ENCODE data around the gene SMAD6. TPM values are rescaled to one million over a fixed set of nuclear protein-coding genes. Genes with fewer than 3 reads are reported as not detected.

SMAD6 gene
- total RNA-seq, 1 experiment from 2014 or later, result 58.6 TPM

- TF ChIP-seq, protein P1, sequence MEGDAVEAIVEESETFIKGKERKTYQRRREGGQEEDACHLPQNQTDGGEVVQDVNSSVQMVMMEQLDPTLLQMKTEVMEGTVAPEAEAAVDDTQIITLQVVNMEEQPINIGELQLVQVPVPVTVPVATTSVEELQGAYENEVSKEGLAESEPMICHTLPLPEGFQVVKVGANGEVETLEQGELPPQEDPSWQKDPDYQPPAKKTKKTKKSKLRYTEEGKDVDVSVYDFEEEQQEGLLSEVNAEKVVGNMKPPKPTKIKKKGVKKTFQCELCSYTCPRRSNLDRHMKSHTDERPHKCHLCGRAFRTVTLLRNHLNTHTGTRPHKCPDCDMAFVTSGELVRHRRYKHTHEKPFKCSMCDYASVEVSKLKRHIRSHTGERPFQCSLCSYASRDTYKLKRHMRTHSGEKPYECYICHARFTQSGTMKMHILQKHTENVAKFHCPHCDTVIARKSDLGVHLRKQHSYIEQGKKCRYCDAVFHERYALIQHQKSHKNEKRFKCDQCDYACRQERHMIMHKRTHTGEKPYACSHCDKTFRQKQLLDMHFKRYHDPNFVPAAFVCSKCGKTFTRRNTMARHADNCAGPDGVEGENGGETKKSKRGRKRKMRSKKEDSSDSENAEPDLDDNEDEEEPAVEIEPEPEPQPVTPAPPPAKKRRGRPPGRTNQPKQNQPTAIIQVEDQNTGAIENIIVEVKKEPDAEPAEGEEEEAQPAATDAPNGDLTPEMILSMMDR (IDR thresholded peaks at IDR 0.05; ENCODE audit: unreplicated experiment), result no peak
- H3K9me3 Mint-ChIP-seq (ENCODE audit: low read depth, unreplicated experiment), result no peaks in the 10 kb centered on the region
- no peak for DNase-seq
- H3K27ac Mint-ChIP-seq (ENCODE audit: unreplicated experiment), result no peak overlapping the region
- intact Hi-C loops (cut with micrococcal nuclease; ENCODE audit: unreplicated experiment), result no loop called here
- CTCF ChIA-PET, result interaction anchor here (0.6 kb wide), 2 partner anchors 45 to 1701 kb away, joined by 3 to 15 read pairs; no protein-coding TSS in a partner anchor
- no peaks in the 10 kb centered on the region for H3K27me3 Mint-ChIP-seq (ENCODE audit: unreplicated experiment)
- no peaks in the 10 kb centered on the region for H3K36me3 Mint-ChIP-seq (ENCODE audit: insufficient read depth, unreplicated experiment)
- no peaks in the 10 kb centered on the region for H3K4me1 Mint-ChIP-seq (ENCODE audit: low read depth, unreplicated experiment)
- BruUV-seq (replicated peaks), result no TSS peak
- H3K4me3 Mint-ChIP-seq (ENCODE audit: low read depth, unreplicated experiment), result no peak overlapping the region
Observed at GRCh38 chr15:66661432-66662096, 40.5 kb upstream of the SMAD6 start.

- no peaks in the 10 kb centered on the region for H3K9me3 Mint-ChIP-seq (ENCODE audit: low read depth, unreplicated experiment)
- DNase-seq, result no peak
- H3K4me3 Mint-ChIP-seq (ENCODE audit: low read depth, unreplicated experiment), result no peak overlapping the region
- no peak overlapping the region for H3K27ac Mint-ChIP-seq (ENCODE audit: unreplicated experiment)
- CTCF ChIA-PET, result no interaction called here
- TF ChIP-seq, protein P1 (IDR thresholded peaks at IDR 0.05; ENCODE audit: unreplicated experiment), result no peak
- no peaks in the 10 kb centered on the region for H3K27me3 Mint-ChIP-seq (ENCODE audit: unreplicated experiment)
- intact Hi-C loops (cut with micrococcal nuclease; ENCODE audit: unreplicated experiment), result no loop called here
- no peaks in the 10 kb centered on the region for H3K36me3 Mint-ChIP-seq (ENCODE audit: insufficient read depth, unreplicated experiment)
- no TSS peak for BruUV-seq (replicated peaks)
- H3K4me1 Mint-ChIP-seq (ENCODE audit: low read depth, unreplicated experiment), result no peaks in the 10 kb centered on the region
Observed at GRCh38 chr15:66662522-66662921, 39.5 kb upstream of the SMAD6 start.

DNA sequence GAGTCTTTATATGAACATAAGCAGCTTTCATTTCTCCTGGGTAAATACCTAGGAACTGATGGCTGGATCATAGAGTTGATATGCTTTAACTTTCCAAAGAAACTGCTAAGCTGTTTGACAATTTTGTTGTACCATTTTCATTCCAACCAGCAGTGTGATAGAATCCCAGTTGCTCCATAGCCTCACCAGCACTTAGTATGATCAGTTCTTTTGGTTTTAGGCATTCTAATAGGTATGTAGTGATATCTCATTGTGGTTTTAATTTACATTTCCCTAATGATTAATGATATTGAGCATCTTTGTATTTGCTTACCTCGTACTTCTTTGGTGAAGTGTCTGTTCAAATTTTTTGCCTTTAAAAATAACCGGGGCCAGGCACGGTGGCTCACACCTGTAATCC lies 38.4 kb upstream of the SMAD6 start:
- no peak overlapping the region for H3K27ac Mint-ChIP-seq (ENCODE audit: unreplicated experiment)
- no TSS peak for BruUV-seq (replicated peaks)
- no peaks in the 10 kb centered on the region for H3K36me3 Mint-ChIP-seq (ENCODE audit: insufficient read depth, unreplicated experiment)
- CTCF ChIA-PET, result no interaction called here
- TF ChIP-seq, protein P1 (IDR thresholded peaks at IDR 0.05; ENCODE audit: unreplicated experiment), result no peak
- H3K4me3 Mint-ChIP-seq (ENCODE audit: low read depth, unreplicated experiment), result no peak overlapping the region
- H3K4me1 Mint-ChIP-seq (ENCODE audit: low read depth, unreplicated experiment), result no peaks in the 10 kb centered on the region
- H3K27me3 Mint-ChIP-seq (ENCODE audit: unreplicated experiment), result no peaks in the 10 kb centered on the region
- no peak for DNase-seq
- intact Hi-C loops (cut with micrococcal nuclease; ENCODE audit: unreplicated experiment), result no loop called here
- H3K9me3 Mint-ChIP-seq (ENCODE audit: low read depth, unreplicated experiment), result no peaks in the 10 kb centered on the region

DNA sequence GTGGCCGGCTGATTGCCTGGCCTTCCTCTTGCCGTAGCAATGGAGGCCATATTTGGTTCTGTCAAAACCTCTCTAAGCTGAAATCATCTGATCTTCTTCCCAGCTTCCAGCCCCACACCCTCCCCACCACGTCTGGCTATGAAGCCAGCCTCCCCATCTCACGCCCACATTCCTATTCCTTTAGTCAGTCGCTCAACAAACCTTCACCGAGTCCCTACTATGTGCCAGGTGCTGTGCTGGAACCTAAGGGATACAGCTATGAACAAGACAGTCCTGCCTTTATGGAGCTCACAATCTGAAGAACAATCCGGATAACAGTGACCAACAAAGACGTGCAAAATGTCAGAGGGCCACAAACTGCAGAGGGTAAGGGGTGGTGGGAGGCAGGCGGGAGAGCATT lies 31.9 kb upstream of the SMAD6 start:
- intact Hi-C loops (cut with micrococcal nuclease; ENCODE audit: unreplicated experiment), result no loop called here
- CTCF ChIA-PET, result no interaction called here
- no peaks in the 10 kb centered on the region for H3K4me1 Mint-ChIP-seq (ENCODE audit: low read depth, unreplicated experiment)
- TF ChIP-seq, protein P1 (IDR thresholded peaks at IDR 0.05; ENCODE audit: unreplicated experiment), result no peak
- H3K36me3 Mint-ChIP-seq (ENCODE audit: insufficient read depth, unreplicated experiment), result no peaks in the 10 kb centered on the region
- no peaks in the 10 kb centered on the region for H3K9me3 Mint-ChIP-seq (ENCODE audit: low read depth, unreplicated experiment)
- no peak overlapping the region for H3K27ac Mint-ChIP-seq (ENCODE audit: unreplicated experiment)
- no TSS peak for BruUV-seq (replicated peaks)
- H3K27me3 Mint-ChIP-seq (ENCODE audit: unreplicated experiment), result no peaks in the 10 kb centered on the region
- H3K4me3 Mint-ChIP-seq (ENCODE audit: low read depth, unreplicated experiment), result no peak overlapping the region
- no peak for DNase-seq
